ENCODE data around the gene DGKI.

DGKI gene

DNA sequence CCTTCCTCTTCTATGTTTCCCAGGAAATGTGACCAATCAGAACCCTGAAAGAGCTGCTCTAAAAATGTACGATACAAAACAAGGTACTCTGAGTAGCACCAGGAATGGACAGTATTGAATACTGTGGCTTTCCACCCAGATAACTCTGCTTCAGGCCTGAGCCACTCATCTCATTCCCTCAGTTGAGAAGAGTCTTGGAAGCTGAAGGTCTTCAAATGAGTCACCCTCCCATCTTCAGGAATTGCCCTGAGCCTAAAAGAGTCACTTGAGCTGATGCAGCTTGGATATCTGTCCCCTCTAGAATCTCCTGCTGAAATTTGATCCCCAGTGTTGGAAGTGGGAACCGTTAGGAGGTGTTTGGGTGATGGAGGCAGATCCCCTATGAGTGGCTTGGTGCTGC lies 210.4 kb downstream of the DGKI start:
- DNase-seq, result peak; percentile 11

DNA sequence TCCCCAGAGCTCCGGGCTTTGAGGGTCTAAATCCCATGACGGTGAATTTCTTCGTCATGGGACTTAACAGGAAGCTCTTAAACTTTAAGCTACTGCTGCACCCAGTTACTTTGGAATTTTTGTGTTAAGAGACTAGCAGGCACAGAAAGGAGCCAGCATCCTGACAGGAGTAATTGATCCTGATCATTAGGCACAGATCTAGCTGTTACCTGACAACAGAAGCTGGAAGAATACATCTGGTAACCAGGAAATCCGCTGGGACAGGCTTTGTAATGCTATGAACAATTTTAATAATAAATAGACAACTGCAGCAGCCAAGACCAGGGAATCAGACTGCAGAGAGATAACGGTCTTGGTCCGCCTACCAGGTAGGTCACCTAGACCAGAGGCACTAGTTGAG lies 210.9 kb downstream of the DGKI start:
- no peak for DNase-seq

GRCh38 chr7:137635132-137635531 lies 211.6 kb downstream of the DGKI start:
- no peak for DNase-seq

GRCh38 chr7:137634356-137634755 lies 212.4 kb downstream of the DGKI start:
- no peak for DNase-seq

GRCh38 chr7:137633133-137633532 lies 213.6 kb downstream of the DGKI start:
- DNase-seq, result peak; percentile 14

DNA sequence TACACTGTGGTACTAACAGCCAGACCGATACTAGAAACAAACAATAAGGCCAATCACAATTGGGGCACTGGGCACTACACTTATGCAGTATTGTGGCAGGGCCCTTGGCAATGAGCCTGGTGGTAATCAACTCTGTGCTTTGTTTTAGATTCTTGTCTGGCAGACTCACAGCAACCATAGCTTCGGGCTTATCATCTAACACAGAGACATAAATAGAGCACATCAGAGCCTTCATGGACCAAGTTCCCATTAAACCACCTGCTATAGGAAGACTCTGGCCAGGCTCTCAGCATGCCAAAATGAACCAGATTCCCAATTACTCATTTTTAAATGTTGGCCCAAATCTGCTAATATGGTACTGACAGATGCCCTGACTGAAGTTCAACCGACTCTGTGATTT lies 218.6 kb downstream of the DGKI start:
- no peak for DNase-seq

DNA sequence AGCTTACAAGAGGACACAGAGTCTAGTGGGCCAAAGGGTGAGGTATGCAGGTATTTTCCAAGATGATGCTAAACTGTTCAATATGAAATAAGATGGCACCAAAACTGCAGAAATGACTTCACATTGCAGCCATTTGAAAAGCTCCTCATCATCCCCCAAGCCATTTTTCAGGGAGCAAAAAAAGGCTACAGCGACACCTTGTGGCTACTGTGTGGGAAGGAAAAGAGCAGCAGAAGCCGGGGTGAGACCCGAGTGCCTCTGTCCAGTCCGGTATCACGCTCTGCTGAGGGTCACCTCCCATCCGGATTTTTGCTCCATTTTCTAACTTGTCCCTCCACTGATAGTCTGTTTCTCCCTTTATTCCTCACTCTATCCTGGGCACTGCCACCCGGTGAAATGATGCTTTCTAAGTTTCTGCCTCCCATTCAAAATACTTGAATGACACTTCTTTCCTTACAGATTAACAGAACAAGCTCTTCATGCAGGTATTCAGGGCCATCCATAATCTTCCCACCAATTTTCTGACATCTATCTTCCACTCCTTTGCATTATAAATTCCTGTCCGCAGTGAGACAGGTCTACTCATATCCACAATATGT lies 220.2 kb downstream of the DGKI start:
- peak; percentile 47 for DNase-seq

- DNase-seq, result peak; percentile 19
These were observed 221.6 kb downstream of the DGKI start for GRCh38 chr7:137625197-137625596.

- no peak for DNase-seq
These were observed 227.6 kb downstream of the DGKI start for GRCh38 chr7:137619181-137619580.

- no peak for DNase-seq
These were observed 228.0 kb downstream of the DGKI start for GRCh38 chr7:137618748-137619147.

GRCh38 chr7:137613006-137613525 lies 233.7 kb downstream of the DGKI start:
- no peak for DNase-seq

- no peak for DNase-seq
These were observed 235.2 kb downstream of the DGKI start for GRCh38 chr7:137611606-137612005.

- no peak for DNase-seq
These were observed 237.3 kb downstream of the DGKI start for GRCh38 chr7:137609500-137609899.

GRCh38 chr7:137606061-137606674 lies 240.6 kb downstream of the DGKI start:
- peak; percentile 64 for DNase-seq

- no peak for DNase-seq
These were observed 243.7 kb downstream of the DGKI start for GRCh38 chr7:137603043-137603442.

DNA sequence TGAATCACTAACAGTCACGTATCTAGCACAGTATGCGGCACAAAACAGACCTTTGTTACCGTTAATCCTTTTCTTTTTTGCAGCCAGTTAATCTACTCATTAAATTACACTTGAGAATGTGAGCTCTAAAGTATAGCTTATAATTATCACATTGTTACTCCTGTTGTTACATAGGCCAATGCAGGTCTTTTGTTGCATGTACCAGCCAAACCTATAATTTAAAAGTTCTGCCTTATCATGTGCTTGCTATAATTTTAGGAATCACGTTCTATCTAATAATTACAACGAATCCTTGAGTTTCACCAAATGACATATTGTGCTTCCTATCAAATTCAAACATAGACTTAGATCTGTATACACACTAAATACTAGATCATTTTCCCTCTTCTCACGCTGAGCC lies 245.1 kb downstream of the DGKI start:
- no peak for DNase-seq

DNA sequence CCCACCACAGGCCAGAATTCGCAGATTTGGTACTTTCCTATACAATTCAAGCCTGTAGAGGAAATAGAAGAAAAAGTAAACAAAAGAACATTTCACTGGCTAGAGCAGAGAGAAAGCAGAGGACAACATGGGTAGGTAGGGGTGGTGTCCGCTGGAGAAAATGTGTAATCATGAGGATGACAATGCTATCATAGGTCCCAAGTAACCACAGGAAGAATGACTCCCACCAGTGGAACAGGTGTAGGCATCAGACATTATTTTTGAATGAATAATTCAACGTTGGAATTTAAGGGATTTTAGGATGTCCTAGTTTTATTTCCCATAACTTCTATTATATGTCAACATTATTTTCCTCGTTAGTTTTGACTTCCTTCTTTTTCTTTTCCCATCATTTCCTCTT lies 248.9 kb downstream of the DGKI start:
- no peak for DNase-seq

GRCh38 chr7:137593115-137593711 lies 253.6 kb downstream of the DGKI start:
- no peak for DNase-seq

DNA sequence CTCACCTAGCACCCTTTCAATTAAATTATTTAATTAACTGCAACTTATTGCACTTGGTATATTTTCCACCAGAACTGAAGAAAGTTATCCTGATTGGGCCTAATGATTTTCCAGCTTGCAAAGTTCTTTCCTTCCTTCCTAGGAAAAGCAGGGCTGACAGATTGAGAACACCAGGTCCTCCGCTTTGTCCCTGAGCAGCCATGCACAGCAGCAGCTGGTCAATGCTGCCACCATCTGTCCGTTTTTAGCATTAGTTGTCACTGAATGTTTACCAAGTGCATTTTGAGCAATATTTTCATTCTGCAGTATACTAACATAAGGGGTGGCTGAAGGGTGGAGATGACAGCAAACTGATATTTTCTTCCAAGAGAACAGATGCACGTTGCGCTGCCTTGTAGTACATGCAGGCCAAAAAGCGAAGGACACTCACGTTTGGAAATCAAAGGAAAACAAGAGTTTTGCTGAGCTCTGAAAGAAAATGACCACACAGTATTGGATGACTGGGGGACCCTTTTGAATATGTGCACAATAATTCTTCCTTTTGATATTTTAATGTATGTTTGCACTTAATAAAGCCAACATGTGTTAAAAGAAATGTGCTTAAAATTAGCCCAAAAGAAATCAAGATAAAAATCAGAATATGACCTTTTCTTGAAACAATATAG lies 254.4 kb downstream of the DGKI start:
- peak; percentile 77 for DNase-seq

DNA sequence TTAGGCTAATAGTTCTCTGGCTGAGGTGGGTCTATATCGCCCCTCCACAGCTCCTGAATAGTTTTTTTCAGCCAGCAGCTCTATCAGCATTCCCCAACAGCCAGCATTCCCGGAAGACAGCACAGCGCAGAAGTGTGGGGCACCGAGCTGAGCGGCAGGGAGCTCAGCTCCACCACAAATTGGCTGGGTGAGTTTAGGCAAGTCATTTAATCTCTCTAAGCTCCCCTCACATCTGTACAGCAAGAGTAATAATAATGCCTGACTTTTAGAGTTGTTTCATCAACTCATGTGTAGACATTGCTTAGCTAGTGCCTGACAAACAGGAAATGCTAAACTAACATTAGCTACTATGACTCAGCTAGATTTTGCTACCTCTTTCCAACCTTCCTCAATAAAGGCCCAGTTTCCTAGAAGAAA lies 255.3 kb downstream of the DGKI start:
- peak; percentile 75 for DNase-seq

GRCh38 chr7:137590756-137591305 lies 255.9 kb downstream of the DGKI start:
- DNase-seq, result no peak

DNA sequence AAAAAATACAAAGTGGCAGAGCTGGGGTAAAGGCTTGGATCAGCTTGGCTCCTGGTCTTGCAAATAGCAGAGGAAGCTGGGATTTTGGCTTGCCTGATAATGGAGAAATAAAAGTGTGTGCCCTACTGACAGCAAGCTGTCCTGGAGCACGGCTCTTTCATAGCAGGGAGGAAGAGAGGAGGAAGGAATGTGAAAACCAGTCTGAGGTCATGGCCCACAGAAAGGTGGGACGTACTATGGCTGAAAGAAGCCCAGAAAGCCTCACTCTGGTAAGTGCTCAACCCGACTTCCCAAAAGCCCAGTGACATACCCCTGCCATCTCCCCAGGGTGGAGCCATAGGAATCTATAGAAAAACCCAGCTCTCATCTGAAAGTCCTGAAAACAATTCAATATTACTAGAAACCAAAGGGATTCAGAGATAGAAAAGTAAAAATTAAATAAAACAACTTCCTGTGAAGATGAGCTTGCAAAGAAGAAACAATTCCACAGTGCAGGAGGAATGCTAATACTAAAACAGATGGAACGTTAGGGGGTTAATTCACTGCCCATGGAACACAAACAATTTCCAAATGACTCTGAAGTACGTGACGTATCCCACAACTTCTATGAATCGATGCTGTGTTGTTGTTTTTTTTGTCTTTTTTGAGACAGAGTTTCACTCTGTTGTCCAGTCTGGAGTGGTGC lies 256.6 kb downstream of the DGKI start:
- no peak for DNase-seq

GRCh38 chr7:137587326-137587725 lies 259.4 kb downstream of the DGKI start:
- DNase-seq, result no peak

All from fibroblast of skin of right quadriceps (primary cell).